GM12892 (cell line): Measurements from ENCODE around the gene ZNF792.

ENCODE experiments used
- POLR2A ChIP-seq: IDR thresholded peaks from 2 replicates; pipeline ENCODE4 v1.6.1; 2011; ENCODE audit warnings: low read depth, low read length, control low read depth
- POLR2AphosphoS5 ChIP-seq: IDR thresholded peaks from 2 replicates; pipeline ENCODE4 v1.6.1; 2011; ENCODE audit warnings: low read depth, low read length, control low read depth
- TAF1 ChIP-seq: IDR thresholded peaks from 2 replicates; pipeline ENCODE4 v1.6.1; 2011; ENCODE audit warnings: low read depth, mild to moderate bottlenecking, control low read depth, low read length, borderline replicate concordance

DNA sequence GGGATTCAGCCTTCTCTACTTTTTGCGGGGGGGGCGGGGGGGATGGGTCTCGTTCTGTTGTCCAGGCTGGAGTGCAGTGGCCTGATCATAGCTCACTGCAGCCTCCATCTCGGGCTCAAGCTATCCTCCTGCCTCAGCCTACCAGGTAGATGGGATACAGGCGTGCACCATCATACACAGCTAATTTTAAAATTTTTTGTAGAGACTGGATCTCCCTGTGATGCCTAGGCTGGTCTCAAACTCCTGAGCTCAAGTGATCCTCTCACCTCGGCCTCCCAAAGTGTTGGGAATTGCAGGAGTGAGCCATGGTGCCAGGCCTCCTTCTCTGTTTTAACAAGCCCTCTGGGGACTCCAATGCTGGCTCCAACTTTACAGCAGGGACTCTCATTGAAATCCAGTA, 569 bp upstream of the ZNF792 start:
- TF ChIP-seq POLR2AphosphoS5 = no peak
- no peak for TF ChIP-seq POLR2A
- no peak for TF ChIP-seq TAF1
